Stomach smooth muscle (tissue), 2 donors: ENCODE results near the gene CNTN5.
"Not testable (repeated sequence)": the region's sequence is repeated elsewhere in the genome, so short reads cannot be mapped to it uniquely, and the experiment has no call there.

Source experiments
- H3K27ac ChIP-seq: one replicate; pipeline ENCODE4 v1.7.0; 2013; ENCODE audit warnings: mild to moderate bottlenecking, low read length, inconsistent platforms
- H3K27me3 ChIP-seq, 2 donors: one replicate each; pipeline ENCODE4 v1.7.0; 2013; ENCODE audit warnings: low read length in 2 of 2; ENCODE audit not compliant: insufficient read depth in 2 of 2, control insufficient read depth in 1 of 2
- H3K36me3 ChIP-seq, 2 donors: one replicate each; pipeline ENCODE4 v1.7.0; 2013; ENCODE audit warnings: low read length in 2 of 2; ENCODE audit not compliant: control insufficient read depth in 2 of 2, insufficient read depth in 2 of 2
- H3K4me1 ChIP-seq: one replicate; pipeline ENCODE4 v1.7.0; 2013; ENCODE audit warnings: low read length; ENCODE audit not compliant: control insufficient read depth, insufficient read depth
- H3K4me3 ChIP-seq, 2 donors: one replicate each; pipeline ENCODE4 v1.7.0; 2013; ENCODE audit warnings: low read length in 2 of 2
- H3K9ac ChIP-seq, 2 donors: one replicate each; pipeline ENCODE4 v1.7.0; 2013; ENCODE audit warnings: low read length in 2 of 2, mild to moderate bottlenecking in 1 of 2
- H3K9me3 ChIP-seq, 2 donors: one replicate each; pipeline ENCODE4 v1.7.0; 2013; ENCODE audit warnings: low read length in 2 of 2; ENCODE audit not compliant: control insufficient read depth in 2 of 2
- donor health status: healthy.
- donor health status: Pancreatic carcinoma.

The CNTN5 gene

DNA sequence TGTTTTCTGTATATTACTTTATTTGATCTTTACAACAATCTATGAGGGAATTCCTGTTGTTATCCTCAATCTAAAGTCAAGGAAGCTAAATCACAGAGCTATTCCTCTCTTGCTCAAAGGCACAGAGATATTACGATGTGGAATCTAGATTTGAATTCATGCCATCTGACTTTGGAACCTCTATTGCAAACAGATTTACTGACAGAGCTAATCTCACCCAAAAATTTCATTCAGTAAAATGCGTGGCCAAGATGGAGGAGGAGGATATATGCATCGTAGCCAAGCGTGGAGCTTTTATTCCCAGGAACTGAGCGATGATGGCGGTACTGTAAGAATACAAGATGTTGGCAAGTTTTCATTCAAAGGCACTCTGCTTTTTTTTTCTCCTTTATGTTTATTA, 791.8 kb downstream of the CNTN5 start:
- Histone ChIP-seq H3K27ac (no peak overlapping the region), H3K4me1 (no peaks in the 10 kb centered on the region), H3K4me3 (no peak overlapping the region), H3K27me3 (no peaks in the 10 kb centered on the region), H3K9me3 (no peaks in the 10 kb centered on the region), H3K36me3 (no peaks in the 10 kb centered on the region), H3K9ac (no peak overlapping the region)

GRCh38 chr11:99814021-99814420, 793.3 kb downstream of the CNTN5 start:
- Histone ChIP-seq H3K36me3 (no peaks in the 10 kb centered on the region), H3K9ac (no peak overlapping the region), H3K4me1 (no peaks in the 10 kb centered on the region), H3K27me3 (no peaks in the 10 kb centered on the region), H3K4me3 (no peak overlapping the region), H3K27ac (no peak overlapping the region), H3K9me3 (no peaks in the 10 kb centered on the region)

DNA sequence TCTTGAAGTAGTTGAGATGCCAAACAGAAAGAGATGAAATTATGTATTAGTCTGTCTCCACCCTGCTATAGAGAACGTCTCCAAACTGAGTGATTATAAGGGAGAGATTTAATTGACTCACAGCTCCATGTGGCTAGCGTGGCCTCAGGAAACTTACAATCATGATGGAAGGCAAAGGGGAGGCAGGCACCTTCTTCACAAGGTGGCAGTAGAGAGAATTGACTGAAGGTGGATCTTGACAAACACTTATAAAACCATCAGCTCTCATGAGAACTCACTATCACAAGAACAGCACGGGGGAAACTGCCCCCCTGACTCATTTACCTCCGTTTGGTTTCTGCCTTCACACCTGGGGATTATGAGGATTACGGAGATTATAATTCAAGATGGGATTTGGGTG, 794.0 kb downstream of the CNTN5 start:
- Histone ChIP-seq H3K27me3 (no peaks in the 10 kb centered on the region), H3K4me1 (no peaks in the 10 kb centered on the region), H3K27ac (no peak overlapping the region), H3K36me3 (no peaks in the 10 kb centered on the region), H3K9ac (no peak overlapping the region), H3K9me3 (no peaks in the 10 kb centered on the region), H3K4me3 (no peak overlapping the region)

GRCh38 chr11:99818991-99819390, 798.2 kb downstream of the CNTN5 start:
- no peaks in the 10 kb centered on the region for H3K9me3 ChIP-seq
- no peaks in the 10 kb centered on the region for H3K36me3 ChIP-seq
- no peak overlapping the region for H3K27ac ChIP-seq
- no peaks in the 10 kb centered on the region for H3K4me1 ChIP-seq
- H3K9ac ChIP-seq, result no peak overlapping the region
- no peaks in the 10 kb centered on the region for H3K27me3 ChIP-seq
- no peak overlapping the region for H3K4me3 ChIP-seq

GRCh38 chr11:99822846-99823565, 802.3 kb downstream of the CNTN5 start:
- Histone ChIP-seq H3K36me3 (no peaks in the 10 kb centered on the region), H3K4me3 (peak overlapping the region in 1 of 2 donors; percentile 18), H3K4me1 (no peaks in the 10 kb centered on the region), H3K9me3 (no peaks in the 10 kb centered on the region), H3K27ac (no peak overlapping the region), H3K27me3 (no peaks in the 10 kb centered on the region), H3K9ac (no peak overlapping the region)

- H3K36me3 ChIP-seq, H3K9ac ChIP-seq, H3K27me3 ChIP-seq, H3K4me1 ChIP-seq, H3K4me3 ChIP-seq, H3K27ac ChIP-seq, H3K9me3 ChIP-seq: not testable (repeated sequence)
These were observed 816.0 kb downstream of the CNTN5 start for GRCh38 chr11:99836739-99837138.

DNA sequence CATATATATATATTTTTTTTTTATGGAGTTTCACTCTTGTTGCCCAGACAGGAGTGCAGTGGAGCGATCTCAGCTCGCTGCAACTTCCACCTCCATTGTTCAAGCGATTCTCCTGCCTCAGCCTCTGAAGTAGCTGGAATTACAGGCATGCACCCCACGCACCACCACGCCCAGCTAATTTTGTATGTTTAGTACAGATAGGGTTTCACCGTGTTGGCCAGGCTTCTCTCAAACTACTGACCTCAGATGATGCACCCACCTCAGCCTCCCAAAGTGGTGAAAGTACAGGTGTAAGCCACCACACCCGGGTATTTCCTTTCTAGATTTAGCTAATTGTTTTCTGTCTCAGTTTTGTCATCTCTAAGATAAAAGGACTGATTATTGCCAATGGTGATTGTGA, 821.1 kb downstream of the CNTN5 start:
- Histone ChIP-seq H3K9me3 (no peaks in the 10 kb centered on the region), H3K4me3 (no peak overlapping the region), H3K27ac (no peak overlapping the region), H3K9ac (no peak overlapping the region), H3K36me3 (no peaks in the 10 kb centered on the region), H3K4me1 (no peaks in the 10 kb centered on the region), H3K27me3 (no peaks in the 10 kb centered on the region)

DNA sequence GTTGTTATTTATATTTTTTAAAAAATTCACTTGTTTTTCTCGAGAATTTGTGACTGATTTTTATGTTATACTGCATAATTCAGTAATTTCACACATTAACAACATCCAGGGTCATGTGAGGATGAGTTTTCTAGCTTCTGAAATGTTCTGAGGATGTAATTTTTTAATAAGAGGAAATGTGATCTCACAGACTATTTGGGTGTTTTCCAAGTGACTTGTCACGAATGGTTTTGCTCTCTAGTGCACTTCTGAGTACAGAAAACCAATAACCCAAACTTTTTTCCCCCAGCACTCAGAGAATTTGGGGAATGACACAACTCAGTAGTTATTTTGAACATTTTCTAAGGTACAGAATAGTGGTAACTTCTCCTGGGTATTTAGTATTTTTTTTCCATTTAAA, 845.2 kb downstream of the CNTN5 start:
- H3K9me3 ChIP-seq, result no peaks in the 10 kb centered on the region
- H3K4me3 ChIP-seq, result no peak overlapping the region
- no peak overlapping the region for H3K27ac ChIP-seq
- no peaks in the 10 kb centered on the region for H3K36me3 ChIP-seq
- H3K27me3 ChIP-seq, result no peaks in the 10 kb centered on the region
- H3K9ac ChIP-seq, result no peak overlapping the region
- H3K4me1 ChIP-seq, result no peaks in the 10 kb centered on the region

DNA sequence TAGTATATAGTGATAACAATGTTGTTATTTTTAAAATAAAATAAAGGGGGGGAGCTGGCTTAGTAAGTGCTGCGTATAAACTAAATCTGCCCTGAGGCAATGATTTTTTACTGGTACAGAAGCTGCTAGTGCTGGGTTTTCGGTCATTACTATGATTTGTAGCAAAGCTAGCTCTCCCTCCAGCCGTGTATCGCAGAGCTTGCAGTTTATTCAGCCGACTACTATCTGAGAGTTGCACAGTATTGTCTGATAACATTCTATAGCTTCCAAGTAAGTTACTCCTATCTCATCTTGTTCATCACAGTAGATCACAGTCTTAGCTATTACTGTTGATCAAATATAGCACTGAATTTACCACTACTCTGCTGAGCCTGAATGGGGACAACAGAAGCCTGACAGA, 860.9 kb downstream of the CNTN5 start:
- Histone ChIP-seq H3K36me3 (no peaks in the 10 kb centered on the region), H3K27ac (no peak overlapping the region), H3K9ac (no peak overlapping the region), H3K4me1 (no peaks in the 10 kb centered on the region), H3K4me3 (no peak overlapping the region), H3K27me3 (no peaks in the 10 kb centered on the region), H3K9me3 (peaks cover 0 to 2% of the 10 kb centered on the region in 2 donors)

DNA sequence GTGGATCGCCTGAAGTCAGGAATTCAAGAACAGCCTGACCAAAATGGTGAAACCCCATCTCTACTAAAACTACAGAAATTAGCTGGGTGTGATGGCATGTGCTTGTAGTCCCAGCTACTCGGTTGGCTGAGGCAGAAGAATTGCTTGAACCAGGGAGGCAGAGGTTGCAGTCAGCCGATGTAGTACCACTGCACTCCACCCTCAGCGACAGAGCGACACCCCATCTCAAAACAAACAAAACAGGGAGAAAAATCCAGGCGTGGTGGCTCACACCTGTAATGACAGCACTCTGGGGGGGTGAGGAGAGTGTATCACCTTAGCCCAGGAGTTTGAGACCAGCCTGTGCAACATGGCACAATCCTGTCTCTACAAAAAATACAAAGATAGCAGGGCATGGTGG, 864.0 kb downstream of the CNTN5 start:
- Histone ChIP-seq H3K9ac (no peak overlapping the region), H3K36me3 (no peaks in the 10 kb centered on the region), H3K4me1 (no peaks in the 10 kb centered on the region), H3K4me3 (no peak overlapping the region), H3K9me3 (peaks cover 0 to 2% of the 10 kb centered on the region in 2 donors), H3K27me3 (no peaks in the 10 kb centered on the region), H3K27ac (no peak overlapping the region)

GRCh38 chr11:99887481-99887880, 866.7 kb downstream of the CNTN5 start:
- no peaks in the 10 kb centered on the region for H3K4me1 ChIP-seq

More at GRCh38 chr11:99887481-99887880, 866.7 kb downstream of the CNTN5 start:
- Histone ChIP-seq H3K4me3 (no peak overlapping the region), H3K9me3 (peaks cover 0 to 2% of the 10 kb centered on the region in 2 donors), H3K27me3 (no peaks in the 10 kb centered on the region), H3K9ac (no peak overlapping the region), H3K36me3 (no peaks in the 10 kb centered on the region), H3K27ac (no peak overlapping the region)
